HG03196 (cell line): ENCODE results near the gene TMEM53.
A peak's percentile ranks its signal among the peaks of the same experiment; 100 is the strongest.
"Not testable (repeated sequence)": the region's sequence is repeated elsewhere in the genome, so short reads cannot be mapped to it uniquely, and the experiment has no call there.

Experiments used
- ATAC-seq: cut with Tn5 transposase; IDR thresholded peaks from one replicate; pipeline ENCODE4 v1.9.1; 2021; ENCODE audit not compliant: unreplicated experiment

The TMEM53 gene

DNA sequence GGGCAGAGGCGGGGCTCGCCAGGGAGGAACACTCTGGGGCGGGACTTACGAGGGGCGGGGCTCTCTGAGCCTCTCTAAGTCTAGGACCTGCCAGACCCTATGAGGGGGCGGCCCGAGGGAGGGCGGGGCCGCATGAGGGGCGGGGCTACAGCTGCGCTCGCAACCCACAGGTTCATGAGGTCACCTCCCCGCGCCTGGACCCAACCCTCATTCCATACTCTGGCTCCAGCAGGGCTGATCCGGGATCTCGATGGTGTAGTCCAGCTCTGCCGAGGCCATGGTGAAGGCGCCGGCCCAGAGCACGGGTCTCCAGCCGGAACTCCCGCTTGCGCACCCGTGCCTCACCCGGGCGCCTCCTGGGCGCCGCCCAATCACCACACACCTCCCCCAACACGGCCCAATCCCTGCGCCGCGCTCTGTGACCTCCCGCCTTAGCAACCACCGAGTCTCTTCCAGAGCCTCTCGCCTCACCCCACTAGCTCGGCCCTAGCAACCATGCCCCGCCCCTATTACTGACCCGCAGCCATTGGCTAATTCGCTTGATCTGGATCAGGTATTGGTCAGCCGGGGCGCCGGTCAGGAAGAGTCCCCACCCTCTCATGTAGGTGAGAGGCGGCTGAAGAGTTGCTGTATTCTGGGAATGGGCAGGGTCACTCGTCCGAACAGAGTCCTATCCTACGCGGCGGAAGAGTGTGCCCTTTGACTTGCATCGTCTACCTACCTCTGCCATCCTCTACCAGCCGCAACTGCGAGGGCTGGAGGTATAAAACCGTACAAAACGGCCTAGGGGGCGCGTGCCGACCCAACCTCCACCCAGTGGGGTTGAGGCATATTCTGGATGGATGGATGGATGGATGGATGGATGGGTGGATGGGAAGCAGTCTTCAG, at the start of gene TMEM53, which contains the start of gene ARMH1:
Gene TMEM53, minus strand, starts transcription at position 369 of the 888 bp plus-strand sequence. Its CDS starts 90 bp downstream, at position 279.
Gene ARMH1, plus strand, starts transcription at position 602 of the 888 bp plus-strand sequence. CDS start 14,984 bp downstream, outside the sequence.
- ATAC-seq = peak; percentile 89

DNA sequence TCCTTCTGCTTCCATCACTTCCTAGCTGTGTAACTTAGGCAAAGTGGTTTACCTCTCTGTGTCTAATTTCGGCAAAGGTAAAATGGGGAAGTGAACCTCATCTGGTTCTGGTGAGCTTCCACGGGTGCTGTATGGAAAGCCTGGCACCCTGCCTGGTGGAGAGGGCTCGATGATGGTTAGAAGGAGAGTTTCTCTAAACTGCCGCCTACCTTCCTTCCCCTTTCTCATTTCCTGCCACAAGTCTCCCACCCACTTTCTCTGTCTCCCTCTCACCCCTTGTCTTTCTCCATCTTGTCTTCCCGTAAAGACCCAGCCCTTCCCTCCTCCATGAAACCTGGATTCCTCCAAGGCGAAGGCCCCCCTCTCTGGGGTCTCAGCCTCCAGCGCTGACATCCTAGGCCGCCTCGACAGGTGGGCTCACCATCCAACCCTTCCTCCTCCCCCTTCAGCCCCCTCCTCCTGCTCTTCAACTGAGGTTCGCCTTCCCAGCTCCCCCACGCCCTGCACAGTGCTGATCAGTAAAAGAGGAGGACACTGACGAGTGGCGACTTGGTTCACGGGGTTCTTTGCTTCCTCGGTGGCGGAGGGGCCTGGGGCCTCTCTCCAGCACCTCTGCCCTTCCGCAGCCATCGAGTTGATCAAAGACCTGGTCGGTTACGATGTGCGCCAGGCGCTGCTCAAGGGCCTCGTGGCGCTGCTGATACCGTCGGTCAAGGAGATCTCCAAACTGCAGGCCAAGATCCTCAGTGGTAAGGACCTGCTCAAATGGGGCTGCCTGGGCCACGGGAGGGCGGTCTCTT, 49.4 kb upstream of the TMEM53 start:
- no peak for ATAC-seq

DNA sequence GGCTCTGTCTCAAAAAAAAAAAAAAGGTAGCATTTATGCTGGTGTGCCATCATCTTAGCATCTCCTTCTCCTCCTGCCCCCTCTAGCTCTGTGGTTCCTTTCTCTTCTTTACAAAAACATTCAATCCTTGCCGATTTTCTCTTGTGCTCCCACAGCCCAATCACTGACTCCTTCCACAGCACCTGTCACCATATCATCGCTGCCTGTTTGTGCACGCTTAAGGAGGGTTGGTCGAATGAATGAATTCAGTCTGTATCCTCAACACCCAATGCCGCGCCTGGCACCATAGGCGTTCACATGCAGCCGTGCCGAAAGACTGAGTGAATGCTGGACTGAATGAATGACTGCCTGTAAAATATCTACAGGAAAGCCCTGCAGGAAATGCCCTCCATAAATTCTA, 48.8 kb upstream of the TMEM53 start:
- ATAC-seq = no peak

DNA sequence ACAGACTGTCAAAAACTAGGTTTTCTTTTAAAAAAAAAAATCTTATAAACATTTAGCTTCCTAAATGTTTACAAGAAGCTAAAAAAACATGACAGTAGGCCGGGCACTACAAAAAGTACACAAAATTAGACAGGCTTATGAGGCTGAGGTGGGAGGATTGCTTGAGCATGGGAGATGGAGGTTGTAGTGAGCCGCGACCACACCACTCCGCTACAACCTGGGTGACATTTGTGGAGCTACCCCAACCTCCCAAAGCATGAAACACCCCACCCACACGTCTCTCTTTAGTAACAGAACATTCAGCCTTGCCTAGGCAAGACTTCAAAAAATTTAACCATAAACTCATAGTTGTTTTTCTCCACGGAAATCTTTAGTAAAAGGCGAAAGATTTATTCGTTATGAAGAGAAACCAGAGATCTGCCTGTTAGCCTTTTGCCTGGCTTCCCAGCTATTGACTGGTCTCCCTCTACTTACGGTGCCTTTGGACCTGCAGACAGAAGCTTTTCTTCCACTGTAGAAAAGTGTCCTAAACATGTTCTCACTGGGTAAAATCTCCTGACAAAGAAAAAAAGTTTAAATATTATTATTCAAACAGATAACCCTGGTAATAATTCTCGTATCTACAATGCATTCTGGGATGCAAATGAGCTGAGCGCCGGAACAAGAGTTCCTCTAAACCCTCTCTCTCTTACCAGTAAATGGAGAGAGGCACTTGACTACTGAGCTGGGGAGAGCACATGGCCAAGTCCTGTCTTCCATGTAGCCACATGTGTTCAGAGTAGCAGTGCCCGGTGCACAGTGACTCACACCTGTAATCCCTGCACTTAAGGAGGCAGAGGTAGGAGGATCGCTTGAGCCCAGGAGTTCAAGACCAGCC, 47.4 kb upstream of the TMEM53 start:
- peak; percentile 57 for ATAC-seq

DNA sequence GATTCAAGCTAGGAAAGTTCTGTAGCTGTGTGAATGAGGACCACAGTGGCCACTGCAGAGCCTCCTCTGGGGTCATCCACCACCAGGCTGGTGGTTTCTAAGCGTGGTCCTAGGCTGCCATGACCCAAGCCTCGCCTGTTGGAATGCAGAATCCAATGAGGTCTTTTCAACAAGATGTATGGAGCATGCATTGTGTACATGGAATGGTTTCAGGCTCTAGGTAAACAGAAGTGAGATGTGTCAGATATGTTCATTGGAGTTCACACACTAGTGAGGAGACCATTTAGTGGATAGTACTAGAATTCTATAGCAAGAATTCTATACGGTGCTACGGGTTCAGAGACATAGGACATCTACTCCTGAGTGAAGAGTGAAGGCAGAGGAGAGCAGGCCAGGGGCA, 46.0 kb upstream of the TMEM53 start:
- ATAC-seq = no peak

DNA sequence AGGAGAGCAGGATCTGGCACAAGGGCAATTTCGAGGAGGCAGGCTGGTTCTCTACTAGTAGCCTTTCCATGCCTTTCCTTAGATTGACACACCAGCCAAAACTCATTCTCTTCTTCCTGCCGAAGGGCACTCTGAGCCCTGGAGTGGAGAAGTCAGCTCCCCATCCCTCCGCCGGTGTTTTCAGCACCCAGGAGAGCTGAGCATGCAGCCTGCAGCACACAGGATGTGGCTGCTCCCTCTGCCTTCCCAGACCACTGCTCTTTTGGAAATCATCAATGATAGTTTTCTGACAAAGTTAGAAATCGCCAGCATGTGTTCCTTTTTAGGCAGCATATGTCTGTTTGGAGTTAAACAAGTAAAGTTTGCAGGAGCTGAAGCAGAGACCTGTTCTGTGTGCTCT, 45.0 kb upstream of the TMEM53 start:
- ATAC-seq = no peak

DNA sequence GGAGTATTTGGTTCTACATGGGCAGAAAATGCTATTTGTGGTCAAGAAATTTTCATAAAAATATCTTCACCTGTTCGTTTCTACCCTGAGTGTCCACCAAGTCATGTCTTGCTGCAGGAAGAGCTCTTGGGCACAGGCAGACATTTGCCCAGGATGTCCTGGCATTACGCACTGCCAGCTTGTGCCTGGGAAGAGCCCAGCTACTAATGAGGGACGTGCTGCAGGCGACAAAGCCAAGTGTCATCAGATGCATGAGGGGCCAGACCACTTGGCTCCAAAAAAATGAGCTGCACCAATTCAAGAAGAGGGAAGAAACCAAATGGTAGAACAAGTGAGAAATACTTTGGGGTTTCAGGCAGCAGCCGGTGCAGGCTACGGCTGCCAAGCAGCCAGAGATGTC, 43.8 kb upstream of the TMEM53 start:
- no peak for ATAC-seq

DNA sequence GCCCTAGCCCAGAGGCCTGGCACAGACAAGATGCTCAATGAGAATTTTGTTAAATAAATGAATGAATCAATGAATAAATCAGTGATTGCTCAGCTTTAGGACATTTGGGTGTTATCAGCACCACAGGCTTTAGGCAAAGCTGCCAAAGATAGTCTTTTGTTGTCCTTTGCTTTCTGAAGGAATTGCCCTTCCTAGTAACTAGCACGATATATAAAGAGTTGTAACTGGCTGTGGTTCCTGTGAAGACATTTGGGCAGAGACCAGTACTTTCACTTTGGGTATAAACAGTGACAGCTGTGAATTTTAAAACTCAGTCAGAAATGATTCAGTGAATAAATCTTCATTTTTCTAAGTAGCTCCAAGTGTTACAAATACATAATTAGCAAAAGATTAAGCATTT, 43.4 kb upstream of the TMEM53 start:
- ATAC-seq = no peak

DNA sequence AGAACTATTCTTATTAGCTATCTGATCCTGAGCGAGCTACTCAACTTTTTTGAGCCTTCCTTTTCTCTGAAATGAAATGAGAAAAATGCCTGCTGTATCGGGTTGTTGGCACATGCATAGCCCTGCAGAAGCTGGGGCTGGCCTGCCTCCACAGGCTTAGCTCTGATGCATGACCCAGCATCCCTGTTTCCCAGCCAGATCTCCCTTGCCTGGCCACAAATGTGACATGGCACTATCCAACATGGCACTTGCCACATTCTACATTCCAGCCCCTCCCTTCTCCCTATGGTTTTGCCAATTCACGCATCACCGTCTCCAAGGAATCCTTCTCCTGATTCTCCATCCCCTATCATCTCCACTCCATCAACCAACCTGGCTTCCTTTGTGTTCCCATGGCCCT, 42.9 kb upstream of the TMEM53 start:
- ATAC-seq = no peak

DNA sequence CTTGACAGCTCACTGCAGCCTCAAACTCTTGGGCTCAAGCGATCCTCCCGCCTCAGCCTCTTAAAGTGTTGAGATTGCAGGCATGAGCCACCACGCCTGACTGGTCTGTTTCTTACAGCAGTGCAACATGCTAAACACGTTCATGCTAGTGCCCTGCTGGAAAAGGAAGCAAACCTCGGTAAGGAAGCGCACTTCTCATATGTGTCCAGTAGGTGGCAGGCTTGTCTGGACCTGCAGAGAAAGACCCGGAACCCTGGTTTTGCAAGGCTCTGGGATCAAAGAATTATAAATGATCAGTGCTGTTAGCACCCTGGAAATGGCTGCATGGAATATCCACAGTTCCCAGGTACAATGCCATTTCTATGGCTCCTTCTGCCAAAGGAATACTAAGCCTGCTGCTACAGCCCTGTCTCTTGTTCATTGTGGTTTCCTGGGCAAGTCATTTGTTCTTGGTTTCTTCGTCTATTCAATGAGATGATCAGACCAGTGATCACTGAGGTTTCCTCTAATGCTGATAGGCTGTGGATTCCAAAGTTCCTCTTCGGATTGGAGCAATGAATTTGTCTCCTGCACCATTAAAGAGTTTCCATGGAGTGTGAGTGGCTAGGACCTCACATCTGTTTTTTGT, 40.8 kb upstream of the TMEM53 start:
- ATAC-seq = peak; percentile 45

DNA sequence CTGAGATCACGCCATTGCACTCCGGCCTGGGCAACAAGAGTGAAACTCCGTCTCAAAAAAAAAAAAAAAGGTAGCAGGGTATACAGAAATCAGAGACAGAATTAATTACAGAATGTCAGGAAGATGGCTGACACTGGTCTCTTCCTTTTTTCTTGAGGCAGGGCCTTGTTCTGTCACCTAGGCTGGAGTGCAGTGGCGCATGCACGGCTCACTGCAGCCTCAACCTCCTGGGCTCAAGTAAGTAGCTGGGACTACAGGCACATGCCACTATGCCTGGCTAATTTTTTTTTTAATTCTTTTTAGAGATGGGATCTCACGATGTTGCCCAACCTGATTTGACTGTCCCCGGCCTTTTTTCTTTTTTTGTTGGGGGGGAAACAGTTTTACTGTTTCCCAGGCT, 40.3 kb upstream of the TMEM53 start:
- no peak for ATAC-seq

DNA sequence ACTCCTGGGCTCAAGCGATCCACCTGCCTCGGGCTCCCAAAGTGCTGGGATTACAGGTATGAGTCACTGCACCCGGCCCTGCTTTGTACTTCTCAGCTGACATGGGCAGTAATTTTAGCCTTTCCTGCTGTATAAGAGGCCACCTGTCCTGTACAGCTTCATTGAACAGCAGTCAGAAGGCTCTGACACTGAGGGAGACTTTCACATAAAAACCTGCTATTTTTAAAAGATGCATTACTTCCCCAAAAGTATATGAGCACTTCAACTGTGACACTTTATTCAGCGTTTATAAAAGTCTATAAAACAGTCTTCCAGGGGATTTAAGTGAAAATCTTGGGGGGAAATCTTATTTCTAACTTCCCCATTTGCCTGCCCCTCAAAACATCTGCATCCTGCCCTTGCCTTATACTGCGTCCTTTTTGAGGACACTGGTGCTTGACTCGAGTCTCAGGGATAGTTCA, 39.1 kb upstream of the TMEM53 start:
- no peak for ATAC-seq

DNA sequence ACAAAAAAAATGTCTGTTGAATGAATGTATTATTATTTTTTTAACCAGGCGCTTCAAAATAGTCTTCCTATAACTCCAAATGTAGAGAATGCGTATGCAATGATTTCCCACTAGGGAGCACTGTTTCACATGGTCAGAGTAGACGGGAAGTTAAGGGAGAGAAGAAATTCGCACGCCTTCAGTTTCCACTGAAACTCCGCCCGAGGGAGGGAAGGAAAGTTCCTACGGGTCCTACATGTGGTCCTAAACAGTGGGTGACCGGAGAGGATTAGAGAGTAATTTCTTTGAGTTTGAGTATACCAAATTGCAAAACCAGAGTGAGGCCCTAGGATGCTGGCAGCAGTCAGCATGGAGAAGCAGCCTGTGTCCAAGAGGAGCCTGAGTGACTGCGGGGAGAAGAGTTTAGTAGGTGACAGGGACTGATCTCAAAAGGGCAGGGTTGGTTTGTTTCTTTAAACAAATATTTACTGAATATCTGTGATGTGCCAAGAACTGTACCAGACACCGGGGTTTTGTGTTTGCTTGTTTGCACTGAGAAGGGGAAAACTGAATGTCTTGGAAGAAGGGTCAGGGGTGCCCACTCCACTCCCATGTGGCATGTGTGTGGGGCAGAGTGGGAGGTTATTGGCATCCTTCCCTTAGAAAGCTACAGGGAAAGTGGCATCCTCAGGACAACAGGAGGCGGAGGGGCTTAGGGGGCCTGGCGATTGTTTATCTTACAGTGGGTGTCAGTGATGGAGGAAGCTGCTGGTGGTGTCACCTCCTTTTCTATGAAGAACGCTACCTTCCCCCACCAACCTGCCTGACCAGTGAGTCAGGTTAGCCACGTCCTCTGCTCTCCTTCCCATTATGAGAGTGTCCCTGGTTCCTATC, 33.9 kb upstream of the TMEM53 start:
- no peak for ATAC-seq

DNA sequence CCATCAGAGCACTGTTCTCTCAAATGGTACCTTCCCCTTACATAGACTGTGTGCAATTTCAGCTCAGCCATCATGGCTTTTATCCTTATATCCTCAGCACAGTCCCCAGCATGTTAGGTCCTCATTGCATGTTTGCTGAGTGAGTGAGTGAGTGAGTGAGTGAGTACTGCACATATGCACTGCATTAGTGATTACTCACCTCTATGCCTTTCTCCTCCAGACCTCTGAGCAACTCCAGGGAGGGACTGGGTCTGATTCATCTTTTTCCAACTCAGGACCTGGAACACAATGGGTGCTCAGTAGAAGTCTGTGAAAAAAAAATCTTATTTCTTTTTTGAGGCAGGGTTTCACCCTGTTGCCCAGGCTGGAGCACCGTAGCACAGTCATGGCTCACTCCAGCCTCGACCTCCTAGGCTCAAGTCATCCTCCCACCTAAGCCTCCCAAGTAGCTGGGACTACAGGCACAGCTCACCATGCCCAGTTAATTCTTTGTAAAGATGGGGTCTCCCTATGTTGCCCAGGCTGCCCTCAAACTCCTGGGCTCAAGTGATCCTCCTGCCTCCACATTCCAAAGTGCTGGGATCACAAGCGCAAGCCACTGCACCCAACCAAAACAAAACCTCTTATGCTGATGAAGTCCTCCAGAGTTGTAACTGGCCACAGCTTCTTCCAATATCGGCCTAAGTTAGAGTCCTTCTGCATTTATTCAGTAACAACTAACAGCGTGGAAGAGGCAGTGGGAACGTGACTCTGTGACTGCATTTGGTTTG, 33.0 kb upstream of the TMEM53 start:
- ATAC-seq = no peak

DNA sequence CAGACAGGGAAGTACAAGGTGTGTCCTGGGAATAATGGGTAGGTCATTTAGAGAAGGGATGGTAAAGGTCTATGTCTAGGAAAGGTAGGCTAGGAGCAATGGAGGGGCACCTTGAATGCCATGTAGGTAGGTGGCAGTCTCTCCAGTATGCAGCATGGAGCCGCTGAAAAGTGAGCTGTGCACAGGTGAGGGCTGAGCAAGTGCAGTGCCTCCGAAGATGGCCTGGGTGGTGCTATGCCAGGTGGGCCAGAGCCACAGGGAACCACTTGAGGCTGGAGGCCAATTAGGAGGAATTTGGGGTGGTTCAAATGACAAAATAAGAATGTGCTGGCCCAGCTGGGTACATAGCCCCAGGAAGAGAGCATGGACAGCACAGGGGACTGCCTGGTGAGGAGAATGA, 31.7 kb upstream of the TMEM53 start:
- no peak for ATAC-seq

DNA sequence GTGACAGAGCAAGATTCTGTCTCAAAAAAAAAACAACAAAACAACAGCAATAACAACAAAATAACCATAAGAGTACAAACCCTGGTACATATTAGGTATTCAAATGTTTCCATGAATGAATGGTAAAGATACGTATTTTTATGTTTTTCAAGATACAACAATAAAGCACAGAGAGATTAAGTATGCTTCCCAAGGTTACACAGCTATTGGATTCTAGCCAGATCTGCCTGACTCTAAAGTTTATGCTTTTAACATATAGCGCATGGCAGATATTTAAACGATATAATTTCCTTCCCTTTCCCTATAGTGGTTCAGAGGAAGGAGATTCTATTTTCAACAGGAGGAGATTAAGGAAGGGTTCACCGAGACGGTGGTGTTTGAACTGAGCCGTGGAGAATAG, 31.2 kb upstream of the TMEM53 start:
- ATAC-seq = no peak

DNA sequence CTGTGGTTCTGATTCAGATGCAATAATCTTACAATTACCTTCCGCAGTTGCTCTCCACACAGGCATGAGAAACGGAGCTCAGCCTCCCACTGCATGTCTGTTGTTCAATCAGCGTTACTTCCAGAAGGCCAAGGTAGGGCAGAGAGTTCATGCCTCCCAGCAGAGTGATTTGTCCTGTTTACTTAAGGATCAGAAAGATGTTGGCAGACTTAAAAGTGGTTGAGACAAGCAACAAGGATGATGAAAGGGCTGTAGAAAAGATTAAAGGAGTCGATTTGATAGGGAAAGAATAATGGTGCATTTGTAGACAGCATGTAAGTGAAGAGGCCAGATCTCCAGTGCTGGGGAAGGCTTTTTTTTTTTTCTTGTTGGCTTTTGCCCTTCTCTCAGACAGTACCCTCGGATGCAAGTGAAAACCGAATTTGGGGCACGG, 26.9 kb upstream of the TMEM53 start:
- no peak for ATAC-seq

DNA sequence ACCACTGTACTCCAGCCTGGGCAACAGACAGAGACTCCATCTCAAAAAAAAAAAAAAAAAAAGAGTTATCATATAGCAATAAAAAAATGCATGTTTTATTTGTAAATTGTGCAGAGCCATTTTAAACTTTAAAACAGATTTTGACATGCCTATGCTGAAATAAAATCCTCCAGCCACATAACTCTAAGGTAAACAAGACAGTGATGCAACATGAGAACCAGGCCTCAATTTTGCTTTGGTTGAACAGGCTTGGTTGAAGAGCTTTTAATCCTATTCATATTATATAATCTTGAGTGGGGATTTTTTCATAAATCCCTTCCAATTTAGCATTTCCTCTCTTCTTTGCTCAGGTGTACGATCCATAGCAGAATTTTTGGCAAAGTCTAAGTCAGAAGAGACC, 26.3 kb upstream of the TMEM53 start:
- no peak for ATAC-seq

DNA sequence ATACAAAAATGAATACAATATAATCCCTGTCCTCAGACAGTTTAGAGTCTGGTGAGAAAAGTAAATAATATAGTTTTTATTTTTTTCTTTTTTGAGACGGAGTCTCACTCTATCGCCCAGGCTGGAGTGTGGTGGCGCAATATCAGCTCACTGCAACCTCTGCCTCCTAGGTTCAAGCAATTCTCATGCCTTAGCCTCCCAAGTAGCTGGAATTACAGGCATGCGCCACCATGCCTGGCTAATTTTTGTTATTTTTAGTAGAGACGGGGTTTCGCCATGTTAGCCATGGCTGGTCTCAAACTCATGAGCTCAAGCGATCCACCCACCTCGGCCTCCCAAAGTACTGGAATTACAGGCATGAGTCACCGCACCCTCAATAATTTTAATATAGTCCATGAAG, 25.1 kb upstream of the TMEM53 start:
- not testable (repeated sequence) for ATAC-seq
